ENCODE measurements around the gene FYN. TPM values are rescaled to one million over a fixed set of nuclear protein-coding genes. Genes with fewer than 3 reads are reported as not detected.
A peak's percentile ranks its signal among the peaks of the same experiment; 100 is the strongest.

Gene FYN
- total RNA-seq, 1 experiment from 2014 or later = 249 TPM

DNA sequence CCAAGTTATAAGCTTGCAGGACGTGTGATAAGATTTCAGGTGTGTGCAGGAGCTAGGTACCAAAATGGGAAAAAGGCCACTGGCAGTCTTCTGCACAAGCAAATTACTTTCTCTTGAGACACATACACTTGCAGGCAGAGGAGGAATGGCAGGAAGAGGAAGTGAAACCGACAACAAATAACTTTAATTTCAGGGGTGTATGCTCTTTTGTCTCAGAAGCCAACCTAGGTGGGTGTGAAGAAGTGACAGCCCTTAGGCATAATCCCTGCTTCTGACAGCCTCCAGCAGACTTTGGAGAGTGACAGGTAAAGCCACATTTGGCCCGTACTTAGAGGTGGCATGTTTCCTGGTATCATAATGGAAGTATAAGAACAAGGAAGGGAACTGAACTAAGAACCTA, 148.7 kb downstream of the FYN start:
- H3K79me2 ChIP-seq (ENCODE audit: low read length) = peaks cover 78% of the 10 kb centered on the region
- H3K9me3 ChIP-seq (ENCODE audit: low read length) = no peaks in the 10 kb centered on the region
- peaks cover 4% of the 10 kb centered on the region; the same call in 1 of the 2 replicates for H3K36me3 ChIP-seq (ENCODE audit: insufficient read depth, low read length)
- peak overlapping the region; percentile 77 for H3K4me2 ChIP-seq (ENCODE audit: low read depth, low read length, poor library complexity, severe bottlenecking)
- peak overlapping the region; percentile 60 for H3K9ac ChIP-seq (ENCODE audit: low read length)
- peak overlapping the region; percentile 54 for H3K4me3 ChIP-seq (ENCODE audit: low read length)
- H3K9me2 ChIP-seq (replicated peaks; ENCODE audit: insufficient read depth, low read length) = no peaks in the 10 kb centered on the region
- peak overlapping the region; percentile 96 for H3K27ac ChIP-seq (ENCODE audit: low read length)
- H2AFZ ChIP-seq (ENCODE audit: low read length) = no peak overlapping the region
- no peaks in the 10 kb centered on the region for H3K27me3 ChIP-seq (ENCODE audit: low read length)
- peaks cover 76% of the 10 kb centered on the region for H3K4me1 ChIP-seq (ENCODE audit: low read length)
- no peaks in the 10 kb centered on the region for H4K20me1 ChIP-seq (ENCODE audit: insufficient read depth, low read depth, low read length)
- DNase-seq = peak; percentile 91

DNA sequence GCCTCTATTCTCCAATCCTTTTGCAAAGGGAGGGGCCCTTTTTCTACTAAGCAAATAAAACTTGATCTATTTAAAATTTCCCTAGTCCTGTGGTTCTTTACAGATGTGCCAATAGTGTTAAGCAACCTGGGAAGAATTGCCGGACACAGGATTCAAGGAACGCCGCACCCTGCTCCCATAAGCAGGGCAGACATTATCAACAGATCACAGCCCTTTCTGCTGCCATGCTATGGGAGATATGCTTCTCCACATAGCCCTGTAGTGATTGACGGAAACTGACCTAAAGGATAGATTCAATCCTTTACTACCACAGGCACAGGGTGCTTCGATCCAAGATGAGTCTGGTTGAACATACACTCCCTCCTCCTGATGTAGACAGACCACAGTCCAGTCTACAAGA, 149.2 kb downstream of the FYN start:
- Histone ChIP-seq H3K4me3 (ENCODE audit: low read length) (peak overlapping the region; percentile 54), H3K9me3 (ENCODE audit: low read length) (no peaks in the 10 kb centered on the region), H3K9ac (ENCODE audit: low read length) (peak overlapping the region; percentile 60), H3K79me2 (ENCODE audit: low read length) (peaks cover 79% of the 10 kb centered on the region), H3K9me2 (replicated peaks; ENCODE audit: insufficient read depth, low read length) (no peaks in the 10 kb centered on the region), H2AFZ (ENCODE audit: low read length) (no peak overlapping the region), H3K36me3 (ENCODE audit: insufficient read depth, low read length) (peaks cover 7% of the 10 kb centered on the region; the same call in 1 of the 2 replicates), H3K4me1 (ENCODE audit: low read length) (peaks cover 76% of the 10 kb centered on the region), H3K4me2 (ENCODE audit: low read depth, low read length, poor library complexity, severe bottlenecking) (peak overlapping the region; percentile 77), H3K27me3 (ENCODE audit: low read length) (no peaks in the 10 kb centered on the region), H3K27ac (ENCODE audit: low read length) (peak overlapping the region; percentile 96), H4K20me1 (ENCODE audit: insufficient read depth, low read depth, low read length) (no peaks in the 10 kb centered on the region)
- DNase-seq = no peak

DNA sequence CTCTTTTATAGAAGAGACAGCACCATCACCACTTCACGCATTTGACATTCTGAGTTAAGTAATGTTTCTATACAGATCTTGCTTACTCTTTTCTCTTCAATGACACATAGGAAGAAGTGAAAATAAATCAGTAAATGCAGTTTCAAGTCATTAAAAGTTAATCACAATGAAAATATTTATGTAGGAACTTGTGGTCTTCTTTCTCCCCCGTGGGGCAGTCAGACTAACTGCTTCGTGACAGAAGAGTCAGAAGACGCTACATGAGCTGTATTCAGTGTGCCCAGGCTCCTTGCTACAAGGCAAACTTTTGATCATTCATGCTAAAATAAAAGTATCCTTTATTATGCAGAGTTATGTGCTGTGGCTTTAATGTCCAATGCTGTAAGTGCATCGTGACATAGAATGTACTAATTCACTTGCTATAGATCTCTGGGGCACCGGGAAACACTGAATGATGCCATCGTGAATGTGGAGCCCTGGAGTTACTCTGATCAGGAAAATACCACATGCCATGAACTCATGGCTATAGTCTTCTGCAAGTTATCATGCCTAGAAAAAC, 149.8 kb downstream of the FYN start:
- H3K9ac ChIP-seq (ENCODE audit: low read length) = peak overlapping the region; percentile 60
- H3K4me2 ChIP-seq (ENCODE audit: low read depth, low read length, poor library complexity, severe bottlenecking) = peak overlapping the region; percentile 77
- H3K27ac ChIP-seq (ENCODE audit: low read length) = peak overlapping the region; percentile 96
- no peak for DNase-seq
- H3K9me2 ChIP-seq (replicated peaks; ENCODE audit: insufficient read depth, low read length) = no peaks in the 10 kb centered on the region
- peak overlapping the region; percentile 39; the same call in 1 of the 2 replicates for H2AFZ ChIP-seq (ENCODE audit: low read length)
- H3K4me1 ChIP-seq (ENCODE audit: low read length) = peaks cover 72% of the 10 kb centered on the region
- H4K20me1 ChIP-seq (ENCODE audit: insufficient read depth, low read depth, low read length) = no peaks in the 10 kb centered on the region
- peak overlapping the region; percentile 54 for H3K4me3 ChIP-seq (ENCODE audit: low read length)
- H3K36me3 ChIP-seq (ENCODE audit: insufficient read depth, low read length) = peaks cover 10% of the 10 kb centered on the region; the same call in 1 of the 2 replicates
- no peaks in the 10 kb centered on the region for H3K9me3 ChIP-seq (ENCODE audit: low read length)
- H3K27me3 ChIP-seq (ENCODE audit: low read length) = no peaks in the 10 kb centered on the region
- peaks cover 77% of the 10 kb centered on the region for H3K79me2 ChIP-seq (ENCODE audit: low read length)

DNA sequence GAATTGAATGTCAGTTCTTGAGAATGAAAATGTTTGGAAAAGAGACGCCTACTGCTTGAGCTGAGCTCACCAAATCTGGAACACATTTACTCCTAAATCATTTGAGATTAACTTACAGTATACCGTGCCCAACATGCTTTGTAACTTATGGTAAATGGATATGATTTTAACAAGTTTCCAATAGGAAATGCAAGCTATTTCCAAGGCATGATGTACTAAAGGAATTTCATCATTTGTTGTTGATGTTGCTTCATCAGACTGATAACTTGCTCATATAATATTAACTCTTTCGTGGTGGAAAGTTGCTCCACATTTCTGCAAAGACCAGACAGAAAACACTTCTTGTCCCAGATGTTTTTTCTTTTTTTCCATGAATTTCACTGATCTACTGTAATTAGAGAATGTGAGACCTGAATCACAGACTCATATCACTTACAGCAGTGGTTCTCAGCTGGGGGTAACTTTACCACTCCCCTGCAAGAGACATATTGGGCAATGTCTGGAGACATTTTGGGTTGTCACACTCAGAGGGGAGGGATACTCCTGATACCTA, 151.0 kb downstream of the FYN start:
- H2AFZ ChIP-seq (ENCODE audit: low read length) = no peak overlapping the region
- peaks cover 72% of the 10 kb centered on the region for H3K79me2 ChIP-seq (ENCODE audit: low read length)
- H3K4me3 ChIP-seq (ENCODE audit: low read length) = 0 out of 2 replicates have a peak overlapping the region, but pooled peaks have one; percentile 1
- no peak for DNase-seq
- peak overlapping the region; percentile 26 for H3K9ac ChIP-seq (ENCODE audit: low read length)
- no peaks in the 10 kb centered on the region for H4K20me1 ChIP-seq (ENCODE audit: insufficient read depth, low read depth, low read length)
- no peaks in the 10 kb centered on the region for H3K9me3 ChIP-seq (ENCODE audit: low read length)
- H3K27me3 ChIP-seq (ENCODE audit: low read length) = no peaks in the 10 kb centered on the region
- peak overlapping the region; percentile 96 for H3K27ac ChIP-seq (ENCODE audit: low read length)
- peaks cover 59% of the 10 kb centered on the region for H3K4me1 ChIP-seq (ENCODE audit: low read length)
- H3K4me2 ChIP-seq (ENCODE audit: low read depth, low read length, poor library complexity, severe bottlenecking) = peak overlapping the region; percentile 77
- no peaks in the 10 kb centered on the region for H3K9me2 ChIP-seq (replicated peaks; ENCODE audit: insufficient read depth, low read length)
- H3K36me3 ChIP-seq (ENCODE audit: insufficient read depth, low read length) = peaks cover 13% of the 10 kb centered on the region; the same call in 1 of the 2 replicates

DNA sequence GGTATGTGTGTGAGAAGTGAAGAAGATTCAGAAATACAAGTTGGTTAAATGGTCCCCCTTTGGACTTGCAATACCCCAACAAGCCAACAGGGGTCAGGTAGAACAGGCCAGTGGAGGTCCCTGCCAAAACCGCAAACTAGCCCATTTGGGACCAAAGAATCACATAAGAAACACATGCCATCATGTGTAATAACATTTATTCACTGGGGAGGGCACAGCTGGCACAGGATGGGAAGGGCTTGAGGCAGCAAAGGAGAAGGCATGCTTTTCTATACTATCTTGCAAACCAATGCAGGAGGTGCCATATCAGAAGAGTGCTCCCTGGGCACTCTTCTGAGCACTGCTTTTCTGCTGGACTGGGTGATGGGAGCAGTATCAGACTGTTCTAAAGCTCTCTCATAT, 151.5 kb downstream of the FYN start:
- Histone ChIP-seq H3K4me2 (ENCODE audit: low read depth, low read length, poor library complexity, severe bottlenecking) (peak overlapping the region; percentile 77), H3K4me1 (ENCODE audit: low read length) (peaks cover 54% of the 10 kb centered on the region)

DNA sequence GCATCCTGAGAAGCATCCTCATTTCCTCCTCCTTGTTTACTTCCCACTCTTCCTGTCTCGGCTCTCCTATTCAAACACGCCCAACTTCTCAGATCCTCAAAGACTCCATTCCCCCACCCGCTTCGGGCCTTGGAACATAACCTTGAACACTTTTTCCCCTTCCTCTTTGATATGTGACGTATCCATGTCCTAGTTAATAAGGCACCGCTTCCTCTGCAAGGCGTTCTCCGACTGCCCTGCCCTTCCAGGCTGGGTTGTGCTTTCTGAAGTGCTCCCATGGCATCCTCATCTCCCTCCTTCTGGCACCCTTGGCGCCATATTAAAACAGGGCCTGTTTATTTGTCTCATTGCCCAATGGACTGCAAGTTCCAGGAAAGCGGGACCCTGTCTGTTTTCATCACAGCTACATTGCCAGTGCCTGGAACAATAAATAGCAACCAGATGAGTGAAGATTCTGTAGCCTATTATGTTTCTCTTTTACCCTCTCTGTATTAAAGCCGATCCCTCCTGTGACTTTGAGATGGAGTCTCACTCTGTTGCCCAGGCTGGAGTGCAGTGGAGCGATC, 152.2 kb downstream of the FYN start:
- no peaks in the 10 kb centered on the region for H3K27me3 ChIP-seq (ENCODE audit: low read length)
- DNase-seq = no peak
- H3K4me2 ChIP-seq (ENCODE audit: low read depth, low read length, poor library complexity, severe bottlenecking) = no peak overlapping the region
- H3K9me2 ChIP-seq (replicated peaks; ENCODE audit: insufficient read depth, low read length) = no peaks in the 10 kb centered on the region
- H3K36me3 ChIP-seq (ENCODE audit: insufficient read depth, low read length) = peaks cover 13% of the 10 kb centered on the region; the same call in 1 of the 2 replicates
- peaks cover 47% of the 10 kb centered on the region for H3K4me1 ChIP-seq (ENCODE audit: low read length)
- no peaks in the 10 kb centered on the region for H3K9me3 ChIP-seq (ENCODE audit: low read length)
- no peak overlapping the region for H2AFZ ChIP-seq (ENCODE audit: low read length)
- no peak overlapping the region for H3K27ac ChIP-seq (ENCODE audit: low read length)
- H3K9ac ChIP-seq (ENCODE audit: low read length) = no peak overlapping the region
- no peaks in the 10 kb centered on the region for H4K20me1 ChIP-seq (ENCODE audit: insufficient read depth, low read depth, low read length)
- H3K4me3 ChIP-seq (ENCODE audit: low read length) = no peak overlapping the region
- H3K79me2 ChIP-seq (ENCODE audit: low read length) = peaks cover 59% of the 10 kb centered on the region

More for the DNA sequence above, 151.5 kb downstream of the FYN start:
- Histone ChIP-seq H3K79me2 (ENCODE audit: low read length) (peaks cover 67% of the 10 kb centered on the region), H3K9me3 (ENCODE audit: low read length) (no peaks in the 10 kb centered on the region), H3K4me3 (ENCODE audit: low read length) (0 out of 2 replicates have a peak overlapping the region, but pooled peaks have one; percentile 1), H3K27ac (ENCODE audit: low read length) (peak overlapping the region; percentile 96), H4K20me1 (ENCODE audit: insufficient read depth, low read depth, low read length) (no peaks in the 10 kb centered on the region), H3K9ac (ENCODE audit: low read length) (peak overlapping the region; percentile 26; the same call in 1 of the 2 replicates), H3K27me3 (ENCODE audit: low read length) (no peaks in the 10 kb centered on the region), H3K9me2 (replicated peaks; ENCODE audit: insufficient read depth, low read length) (no peaks in the 10 kb centered on the region), H2AFZ (ENCODE audit: low read length) (no peak overlapping the region), H3K36me3 (ENCODE audit: insufficient read depth, low read length) (peaks cover 13% of the 10 kb centered on the region; the same call in 1 of the 2 replicates)
- DNase-seq = peak; percentile 94

DNA sequence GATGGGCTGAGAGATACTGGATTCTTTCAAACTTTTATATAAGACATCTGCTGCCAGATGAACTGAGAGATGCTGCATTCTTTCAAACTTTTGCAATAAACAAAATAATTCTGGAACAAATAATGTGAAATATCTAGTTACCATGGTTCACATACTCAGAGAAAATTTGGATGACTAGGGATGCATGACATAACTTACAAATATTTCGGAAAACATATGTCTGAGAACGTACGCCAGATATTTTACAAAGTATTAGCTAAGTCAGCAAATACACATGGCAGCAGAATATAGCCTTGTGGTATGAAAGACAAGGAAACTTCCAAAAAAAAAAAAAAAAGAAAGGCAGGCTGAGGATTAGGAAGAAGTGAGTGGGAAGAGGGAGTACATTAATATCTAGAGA, 154.3 kb downstream of the FYN start:
- no peak overlapping the region for H3K27ac ChIP-seq (ENCODE audit: low read length)
- H3K4me3 ChIP-seq (ENCODE audit: low read length) = no peak overlapping the region
- H3K9me3 ChIP-seq (ENCODE audit: low read length) = no peaks in the 10 kb centered on the region
- H3K27me3 ChIP-seq (ENCODE audit: low read length) = no peaks in the 10 kb centered on the region
- H3K36me3 ChIP-seq (ENCODE audit: insufficient read depth, low read length) = peaks cover 19% of the 10 kb centered on the region; the same call in 1 of the 2 replicates
- H3K9ac ChIP-seq (ENCODE audit: low read length) = no peak overlapping the region
- H3K79me2 ChIP-seq (ENCODE audit: low read length) = peaks cover 49% of the 10 kb centered on the region
- peaks cover 27% of the 10 kb centered on the region for H3K4me1 ChIP-seq (ENCODE audit: low read length)
- no peaks in the 10 kb centered on the region for H3K9me2 ChIP-seq (replicated peaks; ENCODE audit: insufficient read depth, low read length)
- H2AFZ ChIP-seq (ENCODE audit: low read length) = no peak overlapping the region
- no peak overlapping the region for H3K4me2 ChIP-seq (ENCODE audit: low read depth, low read length, poor library complexity, severe bottlenecking)
- no peak for DNase-seq
- no peaks in the 10 kb centered on the region for H4K20me1 ChIP-seq (ENCODE audit: insufficient read depth, low read depth, low read length)

DNA sequence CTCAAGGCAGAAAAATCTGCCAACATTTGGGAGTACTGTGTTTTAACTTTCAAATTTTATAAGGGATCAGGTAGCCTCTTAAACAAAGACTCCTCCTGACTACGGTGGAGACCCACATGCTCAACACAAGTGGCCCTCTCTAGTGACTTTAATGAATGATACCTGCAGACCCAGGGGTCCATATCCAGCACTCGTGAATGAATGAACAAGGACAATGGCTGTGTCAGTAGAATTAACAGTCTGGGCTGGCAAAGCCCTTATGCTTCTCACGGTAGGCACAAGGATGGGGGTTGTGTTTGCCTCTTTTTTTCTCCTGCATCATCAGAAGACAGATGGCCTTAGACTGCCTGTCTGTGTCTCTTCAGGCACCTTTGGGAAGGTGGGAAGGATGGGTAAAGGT, 154.9 kb downstream of the FYN start:
- peaks cover 26% of the 10 kb centered on the region for H3K36me3 ChIP-seq (ENCODE audit: insufficient read depth, low read length)
- no peaks in the 10 kb centered on the region for H4K20me1 ChIP-seq (ENCODE audit: insufficient read depth, low read depth, low read length)
- no peaks in the 10 kb centered on the region for H3K9me3 ChIP-seq (ENCODE audit: low read length)
- no peak for DNase-seq
- H3K4me2 ChIP-seq (ENCODE audit: low read depth, low read length, poor library complexity, severe bottlenecking) = no peak overlapping the region
- peaks cover 42% of the 10 kb centered on the region for H3K79me2 ChIP-seq (ENCODE audit: low read length)
- no peak overlapping the region for H2AFZ ChIP-seq (ENCODE audit: low read length)
- no peak overlapping the region for H3K27ac ChIP-seq (ENCODE audit: low read length)
- no peaks in the 10 kb centered on the region for H3K9me2 ChIP-seq (replicated peaks; ENCODE audit: insufficient read depth, low read length)
- peaks cover 20% of the 10 kb centered on the region for H3K4me1 ChIP-seq (ENCODE audit: low read length)
- no peaks in the 10 kb centered on the region for H3K27me3 ChIP-seq (ENCODE audit: low read length)
- H3K9ac ChIP-seq (ENCODE audit: low read length) = no peak overlapping the region
- no peak overlapping the region for H3K4me3 ChIP-seq (ENCODE audit: low read length)

Data from Karpas-422 (cell line).